Measurements from ENCODE around the gene GGN.

- TF ChIP-seq POLR2A (IDR thresholded peaks at IDR 0.05; ENCODE audit: low read depth, low read length): no peak
- TF ChIP-seq POLR2AphosphoS5 (IDR thresholded peaks at IDR 0.05; ENCODE audit: low read depth, low read length): no peak
Measured at GRCh38 chr19:38387550-38388348, at the start of gene GGN.

All from GM12892 (cell line).